K562 (cell line): ENCODE measurements around the gene MLLT3. TPM values are rescaled to one million over a fixed set of nuclear protein-coding genes. Genes with fewer than 3 reads are reported as not detected.

Experiments used
- CREB3L1 ChIP-seq: fragments of 450-650 bp; IDR thresholded peaks from 2 replicates; pipeline ENCODE4 v1.6.1; 2014; ENCODE audit warnings: low read depth, mild to moderate bottlenecking, moderate library complexity, borderline replicate concordance
- ZNF318 ChIP-seq, 2 experiments: fragments of 450-650 bp; IDR thresholded peaks; 2 replicates each; pipeline ENCODE4 v1.6.1; 2016; ENCODE audit warnings: mild to moderate bottlenecking in 2 of 2, borderline replicate concordance in 1 of 2, low read depth in 1 of 2, moderate library complexity in 1 of 2
- polyA plus RNA-seq, 8 experiments: library from polyadenylated mRNA; depleted of rRNA in 4 of 8; stranded (reverse) in 5 of 8; unstranded in 3 of 8; fragments of >200 nt; fragmentation: Nextera tagmentation in 2 of 8; fragmentation: Illumina TruSeq in 1 of 8; extraction: Ambion mirVana in 2 of 8; extraction: Trizol in 1 of 8; gene quantifications; 2 replicates each; pipeline versions ENCODE4 v1.2.1 to v1.2.3, GENCODE V29; 2011 to 2014; ENCODE audit warnings: inconsistent platforms in 1 of 8, missing spikeins in 1 of 8
- total RNA-seq, 7 experiments: library from RNA; depleted of rRNA in 6 of 7; stranded (reverse); fragments of >200 nt in 6 of 7; fragmentation: Illumina TruSeq in 2 of 7; extraction: Trizol in 2 of 7; gene quantifications; 2 replicates each; pipeline versions ENCODE4 v1.2.1 to v1.2.3, GENCODE V29; 2011 to 2021; ENCODE audit warnings: low replicate concordance in 1 of 7

MLLT3 gene
- total and polyA plus RNA-seq, 9 of the 15 experiments (the other 6 are each of a cell fraction or from before 2014, with no cell fraction given), result 0.07 to 0.42 (median 0.22) TPM; not detected in 4

- no peak for TF ChIP-seq CREB3L1
- TF ChIP-seq ZNF318 (IDR thresholded peaks at IDR 0.05; ENCODE audit: borderline replicate concordance in 1 of 2, low read depth in 1 of 2), result no peak
These were observed 82.0 kb downstream of the MLLT3 start (continued) for GRCh38 chr9:20540169-20540863.
